SK-N-SH (cell line): ENCODE results near the gene ATP1A4. TPM values are rescaled to one million over a fixed set of nuclear protein-coding genes. Genes with fewer than 3 reads are reported as not detected.

ENCODE experiments used
- CTCF ChIA-PET: fragments of 300-600, 350-600 bp; formaldehyde crosslinking; extraction: SDS; loops from one replicate; lab custom pipeline; 2021; lab: Yijun Ruan, JAX
- POLR2A ChIA-PET: fragments of 350-600 bp; sonication (Branson Sonifier 250); formaldehyde crosslinking; extraction: SDS; loops from one replicate; lab custom pipeline; 2020; ENCODE audit warnings: antibody characterized with exemption, inconsistent platforms; lab: Yijun Ruan, JAX
- DNase-seq: peaks from one replicate; pipeline ENCODE4 v3.0.0; 2012
- H2AFZ ChIP-seq: fragments of 200-600 bp; sonication (generic); 2 replicates; pipeline ENCODE4 v1.8.1; 2016; ENCODE audit warnings: antibody characterized with exemption, mild to moderate bottlenecking, low read depth
- H3F3A ChIP-seq: fragments of 200-600 bp; sonication (generic); replicated peaks from 2 replicates; pipeline ENCODE3; 2016; ENCODE audit warnings: antibody characterized with exemption, mild to moderate bottlenecking; ENCODE audit not compliant: insufficient read depth
- H3K27ac ChIP-seq, 2 experiments: fragments of 200-500 bp in 1 of 2; fragments of 200-600 bp in 1 of 2; sonication (Bioruptor generic) in 1 of 2; sonication (generic), shearing (Covaris generic) in 1 of 2; 2 replicates each; pipeline versions ENCODE4 v1.5.1 to v1.6.1; 2014 to 2016; ENCODE audit warnings: low read depth in 2 of 2, inconsistent platforms in 1 of 2, low read length in 1 of 2, mild to moderate bottlenecking in 1 of 2, mixed read lengths in 1 of 2
- H3K27me3 ChIP-seq: fragments of 200-600 bp; sonication (generic), shearing (Covaris generic); 2 replicates; pipeline ENCODE4 v1.6.1; 2016; ENCODE audit warnings: mixed run types; ENCODE audit not compliant: insufficient read depth
- H3K36me3 ChIP-seq, 2 experiments: fragments of 200-500 bp in 1 of 2; fragments of 200-600 bp in 1 of 2; sonication (Bioruptor generic) in 1 of 2; sonication (generic) in 1 of 2; replicated peaks in 1 of 2; 2 replicates each; pipeline versions ENCODE3 to v1.5.1; 2014 to 2016; ENCODE audit warnings: low read length in 1 of 2, mild to moderate bottlenecking in 1 of 2; ENCODE audit not compliant: insufficient read depth in 2 of 2, control insufficient read depth in 1 of 2
- H3K4me1 ChIP-seq, 2 experiments: fragments of 200-500 bp in 1 of 2; fragments of 200-600 bp in 1 of 2; sonication (Bioruptor generic) in 1 of 2; sonication (generic), shearing (Covaris generic) in 1 of 2; 2 replicates each; pipeline versions ENCODE4 v1.5.1 to v1.6.1; 2014 to 2016; ENCODE audit warnings: low read depth in 1 of 2, low read length in 1 of 2, mixed run types in 1 of 2; ENCODE audit not compliant: insufficient read depth in 2 of 2, control insufficient read depth in 1 of 2
- H3K4me2 ChIP-seq: fragments of 200-600 bp; sonication (generic), shearing (Covaris generic); 2 replicates; pipeline ENCODE4 v1.6.1; 2017; ENCODE audit warnings: mixed run types
- H3K4me3 ChIP-seq, 2 experiments: fragments of 200-500 bp in 1 of 2; fragments of 200-600 bp in 1 of 2; sonication (Bioruptor generic) in 1 of 2; sonication (generic), shearing (Covaris generic) in 1 of 2; 2 replicates each; pipeline versions ENCODE4 v1.5.1 to v1.8.1; 2014 to 2016; ENCODE audit warnings: low read depth in 2 of 2, inconsistent platforms in 1 of 2, low read length in 1 of 2, mild to moderate bottlenecking in 1 of 2, mixed read lengths in 1 of 2, moderate library complexity in 1 of 2
- H3K79me2 ChIP-seq: fragments of 200-600 bp; sonication (generic); 2 replicates; pipeline ENCODE4 v1.8.1; 2017; ENCODE audit warnings: mild to moderate bottlenecking; ENCODE audit not compliant: insufficient read depth
- H3K9ac ChIP-seq: fragments of 200-600 bp; sonication (generic); 2 replicates; pipeline ENCODE4 v1.6.1; 2017; ENCODE audit warnings: mixed run types
- H3K9me2 ChIP-seq: fragments of 200-600 bp; sonication (generic); 2 replicates; pipeline ENCODE4 v1.6.1; 2017; ENCODE audit warnings: mixed run types
- H3K9me3 ChIP-seq: fragments of 200-600 bp; sonication (generic); 2 replicates; pipeline ENCODE4 v1.6.1; 2017; ENCODE audit warnings: mixed run types, mild to moderate bottlenecking, moderate library complexity
- H4K20me1 ChIP-seq: fragments of 200-600 bp; sonication (generic); 2 replicates; pipeline ENCODE4 v1.6.1; 2017; ENCODE audit warnings: mild to moderate bottlenecking, mixed run types; ENCODE audit not compliant: insufficient read depth
- EZH2phosphoT487 ChIP-seq: fragments of 200-600 bp; sonication (generic); IDR thresholded peaks from 2 replicates; pipeline ENCODE4 v1.6.1; 2017; ENCODE audit warnings: low read depth, mixed run types, mild to moderate bottlenecking, antibody characterized with exemption, moderate library complexity, borderline replicate concordance
- FOSL2 ChIP-seq: IDR thresholded peaks from 2 replicates; pipeline ENCODE4 v1.4.0; 2012; ENCODE audit warnings: low read depth, mild to moderate bottlenecking, moderate library complexity, borderline replicate concordance
- FOXJ3 ChIP-seq: sonication (generic); formaldehyde crosslinking; IDR thresholded peaks from 2 replicates; pipeline ENCODE4 v1.5.1; 2020; ENCODE audit warnings: mild to moderate bottlenecking, missing genetic modification reagents
- NFIC ChIP-seq: IDR thresholded peaks from 2 replicates; pipeline ENCODE4 v1.4.0; 2012; ENCODE audit warnings: borderline replicate concordance
- POLR2AphosphoS5 ChIP-seq: IDR thresholded peaks from 2 replicates; pipeline ENCODE4 v1.6.1; 2012; ENCODE audit warnings: low read depth, low read length
- RAD21 ChIP-seq: IDR thresholded peaks from 2 replicates; pipeline ENCODE4 v1.6.1; 2012; ENCODE audit warnings: mild to moderate bottlenecking, low read length
- RCOR1 ChIP-seq: fragments of 150-350 bp; IDR thresholded peaks from 2 replicates; pipeline ENCODE4 v1.6.1; 2017; ENCODE audit warnings: antibody characterized with exemption, low read length
- RFX5 ChIP-seq: IDR thresholded peaks from 2 replicates; pipeline ENCODE4 v1.6.1; 2012; ENCODE audit warnings: mild to moderate bottlenecking, improper control_type of control experiment, low read length
- RXRA ChIP-seq: IDR thresholded peaks from 2 replicates; pipeline ENCODE4 v1.4.0; 2012; ENCODE audit warnings: low read depth, mild to moderate bottlenecking, borderline replicate concordance
- USF1 ChIP-seq: IDR thresholded peaks from 2 replicates; pipeline ENCODE4 v1.4.0; 2012; ENCODE audit warnings: low read depth, borderline replicate concordance
- USF2 ChIP-seq: fragments of 150-350 bp; IDR thresholded peaks from 2 replicates; pipeline ENCODE4 v1.6.1; 2017; ENCODE audit warnings: antibody characterized with exemption, low read length, low read depth, borderline replicate concordance
- WGBS: methylation state at CpG from one replicate; pipeline ENCODE4 v1.1.6; 2017; ENCODE audit warnings: low lambda C conversion rate; 5-methylcytosine and 5-hydroxymethylcytosine counted together
- polyA plus RNA-seq, 3 experiments: library from polyadenylated mRNA; depleted of rRNA; stranded (reverse); fragments of >200 nt; gene quantifications; 2 replicates each; pipeline ENCODE4 v1.2.3, GENCODE V29; 2012

Gene ATP1A4
- polyA plus RNA-seq, 1 of the 3 experiments (the other 2 are of a cell fraction), result not detected

- Histone ChIP-seq H3K9me3 (no peaks in the 10 kb centered on the region), H3F3A (peaks cover 11% of the 10 kb centered on the region), H3K36me3 (no peaks in the 10 kb centered on the region), H3K4me2 (no peak overlapping the region), H2AFZ (0 out of 2 replicates have a peak overlapping the region, but pooled peaks have one; percentile 84), H3K27me3 (no peaks in the 10 kb centered on the region), H4K20me1 (no peaks in the 10 kb centered on the region), H3K4me1 (peaks cover 7 to 25% of the 10 kb centered on the region in 2 experiments; a peak in 1 of 4 replicates), H3K79me2 (no peaks in the 10 kb centered on the region), H3K9ac (no peak overlapping the region), H3K9me2 (no peaks in the 10 kb centered on the region), H3K4me3 (no peak overlapping the region), H3K27ac (no peak overlapping the region)
- 67% methylated on average over 9 of the region's 9 CpGs for WGBS
- CTCF ChIA-PET, result interaction anchor here (0.7 to 6.8 kb wide), 54 partner anchors 9 to 300 kb away, joined by 3 to 105 read pairs (median 5); partner anchors contain the start of genes ATP1A2, CASQ1, DCAF8 and PEX19
- no peak for DNase-seq
- no peak for TF ChIP-seq RXRA
- TF ChIP-seq FOXJ3, result 0 out of 2 replicates have a peak, but pooled peaks have one; percentile 3
- POLR2A ChIA-PET, result interaction anchor here (0.6 to 2.0 kb wide), 2 partner anchors 117 to 150 kb away, joined by 3 to 8 read pairs; no protein-coding TSS in a partner anchor
These were observed 49.5 kb upstream of the ATP1A4 start for GRCh38 chr1:160101717-160102522.

- Histone ChIP-seq H2AFZ (no peak overlapping the region), H3K36me3 (no peaks in the 10 kb centered on the region), H3F3A (peaks cover 11% of the 10 kb centered on the region), H3K4me1 (peaks cover 0 to 13% of the 10 kb centered on the region in 2 experiments; a peak in 1 of 4 replicates), H3K4me2 (no peak overlapping the region), H3K79me2 (no peaks in the 10 kb centered on the region), H3K9me3 (no peaks in the 10 kb centered on the region), H3K9ac (no peak overlapping the region), H3K27me3 (0 out of 2 replicates have a peak, but pooled peaks cover 3% of the 10 kb centered on the region), H4K20me1 (no peaks in the 10 kb centered on the region), H3K4me3 (no peak overlapping the region), H3K27ac (no peak overlapping the region), H3K9me2 (no peaks in the 10 kb centered on the region)
- WGBS, result 87% methylated on average over 5 of the region's 6 CpGs
- no peak for DNase-seq
- TF ChIP-seq POLR2AphosphoS5, result no peak
- no peak for TF ChIP-seq USF2
- no peak for TF ChIP-seq RFX5
- TF ChIP-seq FOSL2, result no peak
- TF ChIP-seq USF1, result no peak
- no peak for TF ChIP-seq RAD21
- no peak for TF ChIP-seq EZH2phosphoT487
- no peak for TF ChIP-seq RCOR1
- no peak for TF ChIP-seq NFIC
- ChIA-PET POLR2A (no interaction called here), CTCF (interaction anchor here (0.8 to 6.8 kb wide), 15 partner anchors 18 to 274 kb away, joined by 3 to 105 read pairs (median 23); partner anchors contain the start of genes CASQ1 and PEX19)
These were observed 47.6 kb upstream of the ATP1A4 start for GRCh38 chr1:160103658-160104408.
